ENCODE data around the gene PCGF1. TPM values are rescaled to one million over a fixed set of nuclear protein-coding genes. Genes with fewer than 3 reads are reported as not detected.

PCGF1 gene
- total and polyA plus RNA-seq, 2 of the 13 experiments (the other 11 are each of a cell fraction or from before 2014, with no cell fraction given) = 20.4 to 22.6 TPM

- TF ChIP-seq KAT2B (IDR thresholded peaks at IDR 0.05; ENCODE audit: borderline replicate concordance, low read depth, low read length) (no peak), TCF7 (IDR thresholded peaks at IDR 0.05; ENCODE audit: low read depth) (0 out of 2 replicates have a peak, but pooled peaks have one; percentile 11), ATF7-NPFF (CRISPR knock-in tag; IDR thresholded peaks at IDR 0.05; ENCODE audit: low read depth) (no peak), CENPT (CRISPR knock-in tag; IDR thresholded peaks at IDR 0.05; ENCODE audit: low read depth) (no peak), BATF2 (CRISPR knock-in tag; IDR thresholded peaks at IDR 0.05) (no peak; the same call in 1 of the 2 replicates), ZNF737 (CRISPR knock-in tag; IDR thresholded peaks at IDR 0.05; ENCODE audit: borderline replicate concordance) (no peak), MTF1 (CRISPR knock-in tag; IDR thresholded peaks at IDR 0.05) (no peak), TCF12 (IDR thresholded peaks at IDR 0.05) (no peak), TCF12 (CRISPR knock-in tag; IDR thresholded peaks at IDR 0.05) (no peak), RAD51 (IDR thresholded peaks at IDR 0.05; ENCODE audit: borderline replicate concordance) (no peak), ZNF616 (CRISPR knock-in tag; IDR thresholded peaks at IDR 0.05; ENCODE audit: low read depth) (no peak), ZNF761 (CRISPR knock-in tag; conservative IDR thresholded peaks at IDR 0.05) (peak; percentile 23; the same call in 1 of the 2 replicates), JUND (CRISPR knock-in tag; IDR thresholded peaks at IDR 0.05) (no peak), KLF11 (CRISPR knock-in tag; IDR thresholded peaks at IDR 0.05) (no peak), ZNF552 (CRISPR knock-in tag; IDR thresholded peaks at IDR 0.05; ENCODE audit: borderline replicate concordance) (no peak), CBX5 (CRISPR knock-in tag; IDR thresholded peaks at IDR 0.05; ENCODE audit: borderline replicate concordance) (peak; percentile 53; the same call in 1 of the 2 replicates), ZNF687 (CRISPR knock-in tag; IDR thresholded peaks at IDR 0.05) (no peak), ZNF276 (CRISPR knock-in tag; IDR thresholded peaks at IDR 0.05; ENCODE audit: low read depth) (no peak), POGZ (CRISPR knock-in tag; IDR thresholded peaks at IDR 0.05) (no peak), SMYD3 (CRISPR knock-in tag; IDR thresholded peaks at IDR 0.05) (no peak), FOXJ3 (CRISPR knock-in tag; IDR thresholded peaks at IDR 0.05; ENCODE audit: borderline replicate concordance) (no peak), MXD1 (CRISPR knock-in tag; IDR thresholded peaks at IDR 0.05) (no peak), SATB2 (CRISPR knock-in tag; IDR thresholded peaks at IDR 0.05) (no peak)
These were observed 5.3 kb downstream of the PCGF1 start (continued) for GRCh38 chr2:74502147-74502719.
